ENCODE measurements around the gene KDM4E. TPM values are rescaled to one million over a fixed set of nuclear protein-coding genes. Genes with fewer than 3 reads are reported as not detected.

KDM4E gene
- total RNA-seq, 6 experiments from 2014 or later = not detected

DNA sequence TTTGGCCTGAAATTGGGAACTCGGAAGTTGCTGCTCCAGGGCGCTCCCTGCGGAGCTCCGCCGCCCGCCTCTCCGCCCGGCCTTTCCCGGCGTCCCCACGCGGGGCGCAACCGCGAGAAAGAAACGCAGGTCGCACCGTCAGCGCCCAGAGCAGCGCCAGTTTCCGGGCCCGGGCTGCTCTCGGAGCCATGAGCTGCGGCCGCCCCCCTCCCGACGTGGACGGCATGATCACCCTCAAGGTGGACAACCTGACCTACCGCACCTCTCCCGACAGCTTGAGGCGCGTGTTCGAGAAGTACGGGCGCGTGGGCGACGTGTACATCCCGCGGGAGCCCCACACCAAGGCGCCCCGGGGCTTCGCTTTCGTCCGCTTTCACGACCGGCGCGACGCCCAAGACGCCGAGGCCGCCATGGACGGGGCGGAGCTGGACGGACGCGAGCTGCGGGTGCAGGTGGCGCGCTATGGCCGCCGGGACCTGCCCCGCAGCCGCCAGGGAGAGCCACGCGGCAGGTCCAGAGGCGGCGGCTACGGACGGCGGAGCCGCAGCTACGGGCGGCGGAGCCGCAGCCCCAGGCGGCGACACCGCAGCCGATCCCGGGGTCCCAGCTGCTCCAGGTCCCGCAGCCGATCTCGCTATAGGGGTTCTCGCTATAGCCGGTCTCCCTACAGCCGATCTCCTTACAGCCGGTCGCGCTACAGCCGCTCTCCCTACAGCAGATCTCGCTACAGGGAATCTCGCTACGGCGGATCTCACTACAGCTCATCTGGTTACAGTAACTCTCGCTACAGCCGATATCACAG lies 42.2 kb downstream of the KDM4E start:
- TF ChIP-seq CTCF (IDR thresholded peaks at IDR 0.05) (peak; percentile 45 to 54 (median 48)), POLR2A (IDR thresholded peaks at IDR 0.05) (peak; percentile 76)
- Histone ChIP-seq H3K27me3 (no peaks in the 10 kb centered on the region), H3K36me3 (no peaks in the 10 kb centered on the region), H3K9me3 (no peaks in the 10 kb centered on the region), H3K4me1 (peaks cover 0 to 8% (median 3%) of the 10 kb centered on the region in 4 donors), H3K4me3 (peak overlapping the region; percentile 66 to 73 (median 67)), H3K27ac (peak overlapping the region; percentile 85 to 95 (median 93))
- WGBS (ENCODE audit: insufficient coverage, low coverage, low lambda C conversion rate, missing lambda C conversion rate) = 0% methylated on average over 15 of the region's 98 CpGs
- ATAC-seq = peak; percentile 81 to 87 (median 84)
- intact Hi-C loops (cut with DNase I) = no loop called here
- peak; percentile 84 to 86 (median 84) for DNase-seq

GRCh38 chr11:95067841-95068219 lies 42.8 kb downstream of the KDM4E start:
- Histone ChIP-seq H3K4me3 (peak overlapping the region; percentile 66 to 73 (median 67)), H3K4me1 (peaks cover 0 to 8% (median 3%) of the 10 kb centered on the region in 4 donors), H3K9me3 (no peaks in the 10 kb centered on the region), H3K27ac (peak overlapping the region; percentile 85 to 95 (median 93)), H3K27me3 (no peaks in the 10 kb centered on the region), H3K36me3 (no peaks in the 10 kb centered on the region)
- ATAC-seq = peak in 2 of 4 donors; percentile 6 to 43
- WGBS (ENCODE audit: insufficient coverage, low coverage, low lambda C conversion rate, missing lambda C conversion rate) = 0% methylated on average over 4 of the region's 16 CpGs
- TF ChIP-seq POLR2A (IDR thresholded peaks at IDR 0.05) = no peak
- DNase-seq = peak in 1 of 3 donors; percentile 55
- intact Hi-C loops (cut with DNase I) = no loop called here

DNA sequence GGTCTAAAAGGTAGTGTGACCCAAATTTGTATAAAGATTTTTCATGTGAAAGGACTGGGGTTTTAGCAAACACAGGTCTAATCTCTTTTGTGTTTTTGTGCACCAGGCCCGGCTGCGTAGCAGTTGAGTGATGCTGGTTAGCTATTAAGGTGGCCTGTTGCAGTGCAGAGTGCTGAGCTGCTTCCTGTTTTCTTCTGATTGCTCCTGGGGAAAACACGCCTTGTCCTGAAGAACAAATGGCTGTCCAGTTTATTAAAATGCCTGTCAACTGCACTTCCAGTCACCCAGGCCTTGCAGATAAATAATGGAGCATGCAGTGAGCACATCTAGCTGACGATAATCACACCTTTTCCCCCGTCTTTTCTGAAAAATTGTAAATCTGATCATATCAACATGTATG lies 43.5 kb downstream of the KDM4E start:
- H3K4me3 ChIP-seq = peak overlapping the region; percentile 66 to 73 (median 67)
- intact Hi-C loops (cut with DNase I) = no loop called here
- H3K27me3 ChIP-seq = no peaks in the 10 kb centered on the region
- peaks cover 0 to 8% (median 3%) of the 10 kb centered on the region in 4 donors for H3K4me1 ChIP-seq
- no peaks in the 10 kb centered on the region for H3K36me3 ChIP-seq
- TF ChIP-seq CTCF (IDR thresholded peaks at IDR 0.05) (no peak), POLR2A (IDR thresholded peaks at IDR 0.05) (peak; percentile 90)
- WGBS (ENCODE audit: insufficient coverage, low coverage, low lambda C conversion rate, missing lambda C conversion rate) = 2% methylated on average over 5 of the region's 5 CpGs
- DNase-seq (peak; percentile 69 to 82 (median 74)), ATAC-seq (peak; percentile 75 to 83 (median 80))
- H3K27ac ChIP-seq = peak overlapping the region; percentile 85 to 95 (median 93)
- no peaks in the 10 kb centered on the region for H3K9me3 ChIP-seq

- intact Hi-C loops (cut with DNase I) = no loop called here
- H3K27ac ChIP-seq = no peak overlapping the region
- H3K36me3 ChIP-seq = no peaks in the 10 kb centered on the region
- H3K4me1 ChIP-seq = peaks cover 0 to 8% (median 3%) of the 10 kb centered on the region in 4 donors
- no peaks in the 10 kb centered on the region for H3K27me3 ChIP-seq
- no peak overlapping the region for H3K4me3 ChIP-seq
- no peaks in the 10 kb centered on the region for H3K9me3 ChIP-seq
- TF ChIP-seq POLR2A (IDR thresholded peaks at IDR 0.05) (no peak), CTCF (IDR thresholded peaks at IDR 0.05) (no peak)
- no peak for ATAC-seq
- WGBS (ENCODE audit: insufficient coverage, low coverage, low lambda C conversion rate, missing lambda C conversion rate) = 100% methylated on average over 1 of the region's 1 CpG
- DNase-seq = no peak
Measured at GRCh38 chr11:95070471-95070870, 45.4 kb downstream of the KDM4E start.

DNA sequence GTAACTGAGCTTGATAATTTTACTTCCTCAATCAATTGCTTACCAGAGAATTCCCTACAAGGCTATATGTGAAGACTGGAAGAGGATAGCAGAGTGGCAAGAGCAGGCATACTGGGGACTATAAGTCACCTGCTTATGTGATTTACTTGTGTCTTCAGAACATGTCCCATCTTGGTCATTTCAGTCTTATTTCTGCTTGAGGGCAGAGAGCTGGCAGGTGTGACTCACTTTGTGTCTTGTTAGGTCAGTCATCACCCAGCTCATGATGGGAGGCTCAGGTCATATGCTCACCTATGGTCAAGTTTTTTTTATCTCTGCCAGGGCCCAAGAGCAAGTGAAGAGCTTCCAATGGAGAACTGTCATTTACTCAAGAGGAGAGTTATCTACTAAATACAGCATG lies 47.9 kb downstream of the KDM4E start:
- H3K27ac ChIP-seq = no peak overlapping the region
- no peak overlapping the region for H3K4me3 ChIP-seq
- no peak for TF ChIP-seq POLR2A (IDR thresholded peaks at IDR 0.05)
- TF ChIP-seq CTCF (IDR thresholded peaks at IDR 0.05) = no peak
- H3K9me3 ChIP-seq = no peaks in the 10 kb centered on the region
- H3K4me1 ChIP-seq = peaks cover 0 to 8% (median 3%) of the 10 kb centered on the region in 4 donors
- no peaks in the 10 kb centered on the region for H3K36me3 ChIP-seq
- no peak for ATAC-seq
- intact Hi-C loops (cut with DNase I) = no loop called here
- no peak for DNase-seq
- H3K27me3 ChIP-seq = no peaks in the 10 kb centered on the region

All from right lobe of liver (tissue), 6 donors.